ENCODE measurements around the gene CEP152.

The CEP152 gene

DNA sequence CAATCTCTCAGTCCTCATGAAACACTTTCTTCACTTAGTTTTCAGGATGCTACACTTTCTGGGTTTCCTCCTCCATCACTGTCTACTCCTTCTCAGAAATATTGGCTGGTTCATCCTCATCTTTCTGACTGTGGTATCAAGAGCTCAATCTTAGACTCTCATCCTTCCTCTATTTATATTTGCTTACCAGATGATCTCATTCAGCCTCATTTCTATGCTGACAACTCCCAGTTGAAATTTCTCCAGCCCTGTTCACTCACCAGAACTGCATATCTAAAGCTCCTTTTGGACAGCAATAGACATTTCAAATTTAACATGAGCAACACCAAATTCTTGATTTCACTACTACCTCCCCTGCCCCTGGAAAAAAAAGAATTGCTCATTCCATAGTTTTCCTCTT is 117.4 kb downstream of the CEP152 start:
- no peak overlapping the region for H3K4me3 ChIP-seq (replicated peaks; ENCODE audit: insufficient read depth, low read length)
- TF ChIP-seq, protein P1, sequence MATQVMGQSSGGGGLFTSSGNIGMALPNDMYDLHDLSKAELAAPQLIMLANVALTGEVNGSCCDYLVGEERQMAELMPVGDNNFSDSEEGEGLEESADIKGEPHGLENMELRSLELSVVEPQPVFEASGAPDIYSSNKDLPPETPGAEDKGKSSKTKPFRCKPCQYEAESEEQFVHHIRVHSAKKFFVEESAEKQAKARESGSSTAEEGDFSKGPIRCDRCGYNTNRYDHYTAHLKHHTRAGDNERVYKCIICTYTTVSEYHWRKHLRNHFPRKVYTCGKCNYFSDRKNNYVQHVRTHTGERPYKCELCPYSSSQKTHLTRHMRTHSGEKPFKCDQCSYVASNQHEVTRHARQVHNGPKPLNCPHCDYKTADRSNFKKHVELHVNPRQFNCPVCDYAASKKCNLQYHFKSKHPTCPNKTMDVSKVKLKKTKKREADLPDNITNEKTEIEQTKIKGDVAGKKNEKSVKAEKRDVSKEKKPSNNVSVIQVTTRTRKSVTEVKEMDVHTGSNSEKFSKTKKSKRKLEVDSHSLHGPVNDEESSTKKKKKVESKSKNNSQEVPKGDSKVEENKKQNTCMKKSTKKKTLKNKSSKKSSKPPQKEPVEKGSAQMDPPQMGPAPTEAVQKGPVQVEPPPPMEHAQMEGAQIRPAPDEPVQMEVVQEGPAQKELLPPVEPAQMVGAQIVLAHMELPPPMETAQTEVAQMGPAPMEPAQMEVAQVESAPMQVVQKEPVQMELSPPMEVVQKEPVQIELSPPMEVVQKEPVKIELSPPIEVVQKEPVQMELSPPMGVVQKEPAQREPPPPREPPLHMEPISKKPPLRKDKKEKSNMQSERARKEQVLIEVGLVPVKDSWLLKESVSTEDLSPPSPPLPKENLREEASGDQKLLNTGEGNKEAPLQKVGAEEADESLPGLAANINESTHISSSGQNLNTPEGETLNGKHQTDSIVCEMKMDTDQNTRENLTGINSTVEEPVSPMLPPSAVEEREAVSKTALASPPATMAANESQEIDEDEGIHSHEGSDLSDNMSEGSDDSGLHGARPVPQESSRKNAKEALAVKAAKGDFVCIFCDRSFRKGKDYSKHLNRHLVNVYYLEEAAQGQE (IDR thresholded peaks at IDR 0.05; ENCODE audit: insufficient replicate concordance, low read depth) = no peak
- TF ChIP-seq SPI1 (IDR thresholded peaks at IDR 0.05; ENCODE audit: borderline replicate concordance, low read depth) = no peak
- no peak for TF ChIP-seq GABPA (IDR thresholded peaks at IDR 0.05; ENCODE audit: low read depth)
- TF ChIP-seq POLR2AphosphoS5 (IDR thresholded peaks at IDR 0.05; ENCODE audit: low read depth) = no peak
- TF ChIP-seq, protein P2, sequence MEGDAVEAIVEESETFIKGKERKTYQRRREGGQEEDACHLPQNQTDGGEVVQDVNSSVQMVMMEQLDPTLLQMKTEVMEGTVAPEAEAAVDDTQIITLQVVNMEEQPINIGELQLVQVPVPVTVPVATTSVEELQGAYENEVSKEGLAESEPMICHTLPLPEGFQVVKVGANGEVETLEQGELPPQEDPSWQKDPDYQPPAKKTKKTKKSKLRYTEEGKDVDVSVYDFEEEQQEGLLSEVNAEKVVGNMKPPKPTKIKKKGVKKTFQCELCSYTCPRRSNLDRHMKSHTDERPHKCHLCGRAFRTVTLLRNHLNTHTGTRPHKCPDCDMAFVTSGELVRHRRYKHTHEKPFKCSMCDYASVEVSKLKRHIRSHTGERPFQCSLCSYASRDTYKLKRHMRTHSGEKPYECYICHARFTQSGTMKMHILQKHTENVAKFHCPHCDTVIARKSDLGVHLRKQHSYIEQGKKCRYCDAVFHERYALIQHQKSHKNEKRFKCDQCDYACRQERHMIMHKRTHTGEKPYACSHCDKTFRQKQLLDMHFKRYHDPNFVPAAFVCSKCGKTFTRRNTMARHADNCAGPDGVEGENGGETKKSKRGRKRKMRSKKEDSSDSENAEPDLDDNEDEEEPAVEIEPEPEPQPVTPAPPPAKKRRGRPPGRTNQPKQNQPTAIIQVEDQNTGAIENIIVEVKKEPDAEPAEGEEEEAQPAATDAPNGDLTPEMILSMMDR (IDR thresholded peaks at IDR 0.05; ENCODE audit: insufficient read depth, low read length) = no peak
- no peak for DNase-seq (ENCODE audit: low read depth in 1 of 2, low spot score in 1 of 2)

DNA sequence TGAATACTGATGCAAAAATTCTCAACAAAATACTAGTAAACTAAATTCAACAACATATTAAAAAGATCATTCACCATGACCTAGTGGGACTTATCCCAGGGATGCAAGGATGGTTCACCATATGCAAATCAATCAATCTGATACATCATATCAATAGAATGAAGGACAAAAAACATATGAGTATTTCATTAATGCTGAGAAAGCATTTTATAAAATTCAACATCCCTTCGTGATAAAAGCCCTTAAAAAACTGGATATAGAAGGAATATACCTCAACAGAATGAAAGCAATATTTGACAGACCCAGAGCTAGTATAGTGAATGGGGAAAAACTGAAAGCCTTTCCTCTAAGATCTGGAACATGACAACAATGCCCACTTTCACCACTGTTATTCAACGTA is 122.4 kb downstream of the CEP152 start:
- no peaks in the 10 kb centered on the region for H3K27me3 ChIP-seq (ENCODE audit: insufficient read depth, poor library complexity, severe bottlenecking)
- DNase-seq (ENCODE audit: low read depth in 1 of 2, low spot score in 1 of 2) = no peak
- TF ChIP-seq SPI1 (IDR thresholded peaks at IDR 0.05; ENCODE audit: borderline replicate concordance, low read depth) (no peak), GABPA (IDR thresholded peaks at IDR 0.05; ENCODE audit: low read depth) (no peak), POLR2AphosphoS5 (IDR thresholded peaks at IDR 0.05; ENCODE audit: low read depth) (no peak)
- TF ChIP-seq, protein P2 (IDR thresholded peaks at IDR 0.05; ENCODE audit: insufficient read depth, low read length) = no peak
- TF ChIP-seq, protein P1 (IDR thresholded peaks at IDR 0.05; ENCODE audit: insufficient replicate concordance, low read depth) = no peak
- no peak overlapping the region for H3K27ac ChIP-seq (replicated peaks)
- no peak overlapping the region for H3K4me3 ChIP-seq (replicated peaks; ENCODE audit: insufficient read depth, low read length)

More for the DNA sequence above, 117.4 kb downstream of the CEP152 start:
- no peak overlapping the region for H3K27ac ChIP-seq (replicated peaks)
- no peaks in the 10 kb centered on the region for H3K27me3 ChIP-seq (ENCODE audit: insufficient read depth, poor library complexity, severe bottlenecking)
